Measurements from ENCODE around the gene PLEKHA8.

GRCh38 chr7:30148426-30148825 is 120.2 kb downstream of the PLEKHA8 start:
- TF ChIP-seq CTCF (IDR thresholded peaks at IDR 0.05 in 4 of 5, conservative IDR thresholded peaks at IDR 0.05 in 1 of 5) = no peak
- no peak for TF ChIP-seq POLR2A (IDR thresholded peaks at IDR 0.05)
